Calu3 (cell line): Measurements from ENCODE around the gene TSSC4. TPM values are rescaled to one million over a fixed set of nuclear protein-coding genes. Genes with fewer than 3 reads are reported as not detected.

Experiments used
- BruUV-seq: library from RNA; stranded (reverse); fragments of 400-500 nt; replicated peaks from 2 replicates; lab custom pipeline; 2021; lab: Mats Ljungman, UMichigan
- CTCF ChIA-PET: fragments of 300-600 bp; sonication (Branson Sonifier 250); formaldehyde crosslinking; loops from one replicate; lab custom pipeline; 2022; ENCODE audit warnings: antibody characterized with exemption; lab: Charles Lee
- DNase-seq: peaks from one replicate; pipeline ENCODE4 v3.0.0; 2022
- H3K27ac Mint-ChIP-seq: one replicate; pipeline ENCODE4 v1.8.0; 2022; ENCODE audit warnings: mixed read lengths; ENCODE audit not compliant: unreplicated experiment
- H3K27me3 Mint-ChIP-seq: one replicate; pipeline ENCODE4 v1.8.0; 2022; ENCODE audit warnings: mixed read lengths; ENCODE audit not compliant: unreplicated experiment
- H3K36me3 Mint-ChIP-seq: one replicate; pipeline ENCODE4 v1.8.0; 2022; ENCODE audit warnings: mild to moderate bottlenecking, moderate library complexity, mixed read lengths; ENCODE audit not compliant: insufficient read depth, unreplicated experiment
- H3K4me1 Mint-ChIP-seq: one replicate; pipeline ENCODE4 v1.8.0; 2022; ENCODE audit warnings: mild to moderate bottlenecking, low read depth, mixed read lengths; ENCODE audit not compliant: unreplicated experiment
- H3K4me3 Mint-ChIP-seq: one replicate; pipeline ENCODE4 v1.8.0; 2022; ENCODE audit warnings: mild to moderate bottlenecking, low read depth, moderate library complexity, mixed read lengths; ENCODE audit not compliant: unreplicated experiment
- H3K9me3 Mint-ChIP-seq: one replicate; pipeline ENCODE4 v1.8.0; 2022; ENCODE audit warnings: low read depth, mixed read lengths; ENCODE audit not compliant: unreplicated experiment
- intact Hi-C: fragments of 100-400 bp; cut with micrococcal nuclease; formaldehyde crosslinking; loops from one replicate; pipeline ENCODE4 v1.10.0; 2022; ENCODE audit not compliant: unreplicated experiment
- total RNA-seq: library from RNA; stranded (reverse); gene quantifications from 2 replicates; pipeline ENCODE4 v1.2.3, GENCODE V29; 2022
- TF ChIP-seq, protein P1 (sequence below): fragments of 200-600 bp; IDR thresholded peaks from one replicate; pipeline ENCODE4 v1.8.0; 2022; ENCODE audit warnings: antibody characterized with exemption; ENCODE audit not compliant: unreplicated experiment

The TSSC4 gene
- total RNA-seq, 1 experiment from 2014 or later: 49.4 TPM

DNA sequence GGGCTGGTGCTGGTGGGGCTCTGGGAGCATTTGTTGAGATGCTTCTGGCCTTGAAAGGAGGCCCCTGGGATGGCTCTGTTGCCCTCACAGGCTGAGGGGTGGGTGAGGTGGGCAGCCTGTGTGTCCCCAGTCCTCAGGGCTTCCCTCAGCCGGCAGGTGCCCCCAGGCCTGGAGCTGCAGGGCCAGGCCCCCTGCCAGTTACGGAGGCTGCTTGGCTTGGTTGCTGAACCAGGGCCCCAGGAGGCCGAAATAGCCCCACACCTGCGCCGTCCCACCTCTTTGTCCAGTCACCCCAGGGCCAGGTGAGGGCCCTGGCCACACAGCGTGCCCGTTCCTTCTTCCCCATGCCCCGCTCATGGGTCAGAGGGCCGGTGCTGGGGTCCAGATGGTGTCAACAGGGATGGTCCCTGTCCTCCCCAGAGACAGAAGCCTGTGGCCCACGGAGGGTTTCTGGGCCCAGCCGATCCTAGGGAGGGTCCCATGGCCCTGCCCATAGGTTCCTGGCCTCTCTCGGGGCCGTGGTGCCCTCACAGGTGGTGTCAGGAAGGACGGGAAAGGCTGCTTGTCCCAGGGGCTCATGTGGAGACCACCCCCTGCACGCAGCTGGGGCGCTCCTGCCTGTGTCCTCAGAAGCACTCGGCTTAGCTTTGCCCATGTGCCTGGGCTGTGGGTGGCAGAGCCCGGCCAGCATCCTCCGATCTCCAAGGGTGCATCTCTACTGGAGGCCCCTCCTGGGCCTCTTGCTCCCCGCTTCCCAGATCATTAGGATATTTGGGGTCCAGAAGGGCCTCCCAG, 9.2 kb upstream of the TSSC4 start:
- peaks cover 29% of the 10 kb centered on the region for H3K36me3 Mint-ChIP-seq
- no peak for DNase-seq
- H3K4me3 Mint-ChIP-seq: no peak overlapping the region
- intact Hi-C loops: no loop called here
- no peaks in the 10 kb centered on the region for H3K9me3 Mint-ChIP-seq
- H3K27me3 Mint-ChIP-seq: no peaks in the 10 kb centered on the region
- no peaks in the 10 kb centered on the region for H3K4me1 Mint-ChIP-seq
- BruUV-seq: no TSS peak
- H3K27ac Mint-ChIP-seq: no peak overlapping the region
- CTCF ChIA-PET: no interaction called here
- TF ChIP-seq, protein P1, sequence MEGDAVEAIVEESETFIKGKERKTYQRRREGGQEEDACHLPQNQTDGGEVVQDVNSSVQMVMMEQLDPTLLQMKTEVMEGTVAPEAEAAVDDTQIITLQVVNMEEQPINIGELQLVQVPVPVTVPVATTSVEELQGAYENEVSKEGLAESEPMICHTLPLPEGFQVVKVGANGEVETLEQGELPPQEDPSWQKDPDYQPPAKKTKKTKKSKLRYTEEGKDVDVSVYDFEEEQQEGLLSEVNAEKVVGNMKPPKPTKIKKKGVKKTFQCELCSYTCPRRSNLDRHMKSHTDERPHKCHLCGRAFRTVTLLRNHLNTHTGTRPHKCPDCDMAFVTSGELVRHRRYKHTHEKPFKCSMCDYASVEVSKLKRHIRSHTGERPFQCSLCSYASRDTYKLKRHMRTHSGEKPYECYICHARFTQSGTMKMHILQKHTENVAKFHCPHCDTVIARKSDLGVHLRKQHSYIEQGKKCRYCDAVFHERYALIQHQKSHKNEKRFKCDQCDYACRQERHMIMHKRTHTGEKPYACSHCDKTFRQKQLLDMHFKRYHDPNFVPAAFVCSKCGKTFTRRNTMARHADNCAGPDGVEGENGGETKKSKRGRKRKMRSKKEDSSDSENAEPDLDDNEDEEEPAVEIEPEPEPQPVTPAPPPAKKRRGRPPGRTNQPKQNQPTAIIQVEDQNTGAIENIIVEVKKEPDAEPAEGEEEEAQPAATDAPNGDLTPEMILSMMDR: no peak

DNA sequence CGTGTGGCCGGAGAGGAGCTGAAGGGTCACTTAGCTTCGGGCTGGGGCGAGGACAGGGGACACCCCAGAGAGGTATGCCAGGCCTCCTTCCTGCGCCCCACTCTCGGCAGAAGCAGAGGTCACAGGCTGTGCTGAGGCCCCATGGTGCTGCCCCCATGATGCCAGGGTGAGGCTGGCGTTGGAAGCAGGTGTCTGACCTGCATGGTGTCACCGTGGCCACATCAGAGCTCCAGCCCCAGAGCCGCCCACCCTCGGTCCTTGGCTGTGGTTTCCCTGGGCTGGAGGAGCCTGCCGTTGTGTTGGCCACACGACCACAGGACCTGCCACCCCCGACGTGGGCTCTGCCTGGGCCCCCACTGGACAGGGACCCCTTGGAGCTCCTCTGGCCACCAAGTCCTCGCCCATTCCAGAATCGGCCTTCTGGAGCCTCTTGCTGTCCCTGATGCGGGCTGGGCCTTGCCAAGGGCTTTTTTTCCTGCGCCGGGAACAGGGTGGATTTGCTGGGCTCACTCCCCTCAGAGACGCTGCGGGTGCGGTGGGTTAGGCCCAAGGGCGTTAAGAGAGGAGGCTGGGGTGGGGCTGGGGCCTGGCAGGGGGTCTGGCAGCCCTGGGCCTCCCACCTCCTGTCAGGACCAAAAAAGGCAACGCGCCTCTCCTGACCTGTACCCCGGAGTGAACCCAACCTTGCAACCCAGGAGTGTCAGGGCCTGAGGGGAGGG, 8.2 kb upstream of the TSSC4 start:
- TF ChIP-seq, protein P1: no peak
- DNase-seq: no peak
- no peak overlapping the region for H3K4me3 Mint-ChIP-seq
- H3K27ac Mint-ChIP-seq: no peak overlapping the region
- peaks cover 32% of the 10 kb centered on the region for H3K36me3 Mint-ChIP-seq
- intact Hi-C loops: no loop called here
- CTCF ChIA-PET: interaction anchor here (0.6 kb wide), 1 partner anchor 106 kb away, joined by 3 read pairs; no protein-coding TSS in a partner anchor
- BruUV-seq: no TSS peak
- no peaks in the 10 kb centered on the region for H3K4me1 Mint-ChIP-seq
- H3K9me3 Mint-ChIP-seq: no peaks in the 10 kb centered on the region
- H3K27me3 Mint-ChIP-seq: no peaks in the 10 kb centered on the region

DNA sequence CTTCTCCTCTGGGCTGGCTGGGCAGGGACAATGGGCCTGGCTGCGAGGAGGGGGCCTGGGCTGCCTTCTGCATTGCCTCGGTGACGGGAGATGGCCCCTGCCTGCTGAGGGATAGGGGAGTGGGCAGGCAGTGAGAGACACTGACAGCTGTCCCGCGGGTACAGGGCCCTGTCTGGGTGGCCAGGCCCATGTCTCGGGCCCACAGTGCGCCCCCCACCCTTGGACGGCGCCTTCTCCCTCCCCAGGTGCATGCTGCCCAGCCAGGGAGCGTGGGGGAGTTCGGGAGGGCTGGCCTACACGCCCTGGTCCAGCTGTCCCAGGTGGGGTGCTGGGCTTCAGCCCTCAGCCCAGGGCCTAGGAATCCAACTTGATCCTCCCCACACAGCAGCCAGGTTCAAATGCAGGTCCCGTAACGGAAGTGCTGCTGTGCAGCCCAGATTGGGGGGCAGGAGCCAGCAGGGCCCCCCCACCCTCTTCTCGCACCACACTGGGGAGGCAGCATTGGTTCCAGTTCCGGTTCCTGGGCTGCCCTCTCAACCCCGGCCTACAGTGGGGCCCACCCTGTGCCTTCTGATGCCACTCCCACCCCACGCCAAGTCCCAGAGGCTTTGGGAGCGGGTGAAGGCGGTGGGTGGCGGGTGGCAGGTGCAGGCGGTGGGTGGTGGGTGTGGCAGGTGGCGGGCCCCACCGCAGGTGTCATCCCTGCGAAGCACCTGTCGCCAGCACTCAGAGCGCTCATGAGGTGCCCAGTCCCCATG, 7.3 kb upstream of the TSSC4 start:
- Mint-ChIP-seq H3K9me3 (no peaks in the 10 kb centered on the region), H3K27ac (no peak overlapping the region), H3K4me3 (no peak overlapping the region), H3K36me3 (peaks cover 32% of the 10 kb centered on the region), H3K27me3 (no peaks in the 10 kb centered on the region), H3K4me1 (no peaks in the 10 kb centered on the region)
- no TSS peak for BruUV-seq
- no peak for DNase-seq
- CTCF ChIA-PET: no interaction called here
- TF ChIP-seq, protein P1: no peak
- intact Hi-C loops: no loop called here
